Parathyroid adenoma (tissue), 2 donors: Measurements from ENCODE around the gene TOX3.

Source experiments
- H2AFZ ChIP-seq: fragments of 300-600 bp; sonication (generic); one replicate; pipeline ENCODE4 v1.7.0; 2017; ENCODE audit warnings: antibody characterized with exemption, mild to moderate bottlenecking
- H3K27ac ChIP-seq: fragments of 300-600 bp; sonication (generic); one replicate; pipeline ENCODE4 v1.7.0; 2017
- H3K27me3 ChIP-seq: fragments of 300-600 bp; sonication (generic); one replicate; pipeline ENCODE4 v1.7.0; 2017; ENCODE audit warnings: low read length; ENCODE audit not compliant: control insufficient read depth, insufficient read depth
- H3K36me3 ChIP-seq: fragments of 300-600 bp; sonication (generic); one replicate; pipeline ENCODE4 v1.7.0; 2017; ENCODE audit warnings: low read length; ENCODE audit not compliant: control insufficient read depth, insufficient read depth
- H3K4me1 ChIP-seq: fragments of 300-600 bp; sonication (generic); one replicate; pipeline ENCODE4 v1.7.0; 2017; ENCODE audit warnings: control low read depth
- H3K4me2 ChIP-seq: fragments of 300-600 bp; sonication (generic); one replicate; pipeline ENCODE4 v1.7.0; 2017; ENCODE audit warnings: low read length
- H3K4me3 ChIP-seq: fragments of 300-600 bp; sonication (generic); one replicate; pipeline ENCODE4 v1.7.0; 2017; ENCODE audit warnings: low read depth, low read length
- H3K79me2 ChIP-seq: fragments of 300-600 bp; sonication (generic); one replicate; pipeline ENCODE4 v1.7.0; 2017; ENCODE audit warnings: control low read depth
- H3K9ac ChIP-seq: fragments of 300-600 bp; sonication (generic); one replicate; pipeline ENCODE4 v1.7.0; 2017; ENCODE audit warnings: mild to moderate bottlenecking
- H3K9me3 ChIP-seq: fragments of 300-600 bp; sonication (generic); one replicate; pipeline ENCODE4 v1.7.0; 2017; ENCODE audit warnings: low read length; ENCODE audit not compliant: control insufficient read depth
- TF ChIP-seq, protein P1 (sequence below): fragments of 300-600 bp; sonication (generic); IDR thresholded peaks from one replicate; pipeline ENCODE4 v1.7.0; 2017; ENCODE audit warnings: antibody characterized with exemption, mild to moderate bottlenecking
- donor health status: primary hyperparathyroidism.

Gene TOX3

DNA sequence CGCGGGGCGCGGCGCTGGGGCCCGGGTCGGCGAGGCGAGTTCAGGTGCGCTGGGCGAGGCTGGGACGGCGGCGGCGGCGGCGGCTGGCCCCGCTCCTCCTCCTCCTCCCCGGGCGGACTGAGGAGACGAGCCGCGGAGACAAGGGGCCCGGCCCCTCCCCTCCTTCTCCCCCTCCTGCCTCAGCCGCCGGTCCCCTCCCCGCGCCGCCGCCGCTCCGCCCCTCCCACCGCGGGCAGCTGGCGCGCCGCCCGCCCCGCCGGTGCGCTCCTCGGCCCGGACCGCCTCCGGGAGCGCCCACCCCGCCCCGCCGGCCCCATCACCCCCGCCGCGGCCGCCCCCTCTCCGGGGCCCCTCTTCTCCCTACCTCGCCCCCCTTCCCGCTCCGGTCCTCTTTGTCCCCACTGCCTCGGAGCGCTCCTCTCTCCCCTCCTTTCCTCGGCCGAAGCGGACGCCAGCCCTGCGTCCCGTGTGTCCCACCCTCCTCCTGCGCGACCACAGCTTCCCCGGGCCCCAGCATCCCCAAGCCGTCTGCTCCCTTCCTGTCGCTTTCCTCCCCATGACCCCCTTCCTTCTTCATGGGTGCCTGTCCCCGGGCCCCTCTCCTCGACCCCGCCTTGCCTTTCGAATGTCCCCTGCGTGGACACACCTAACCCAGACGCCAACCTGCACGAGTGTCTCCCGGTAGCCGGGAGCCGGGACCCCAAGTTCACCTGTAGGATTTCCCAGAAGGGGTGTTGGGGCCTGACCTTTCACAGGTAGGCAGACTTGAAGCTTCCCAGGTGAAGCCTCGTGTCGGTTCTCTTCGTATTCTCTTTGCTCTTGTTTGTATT lies at the start of gene TOX3:
Gene TOX3, minus strand, starts transcription at position 140 of the 830 bp plus-strand sequence. CDS start 420 bp downstream, outside the sequence.
- Histone ChIP-seq H3K27me3 (no peaks in the 10 kb centered on the region), H3K4me3 (peak within 1 kb of the TSS; percentile 17), H3K9ac (no peak within 1 kb of the TSS)

DNA sequence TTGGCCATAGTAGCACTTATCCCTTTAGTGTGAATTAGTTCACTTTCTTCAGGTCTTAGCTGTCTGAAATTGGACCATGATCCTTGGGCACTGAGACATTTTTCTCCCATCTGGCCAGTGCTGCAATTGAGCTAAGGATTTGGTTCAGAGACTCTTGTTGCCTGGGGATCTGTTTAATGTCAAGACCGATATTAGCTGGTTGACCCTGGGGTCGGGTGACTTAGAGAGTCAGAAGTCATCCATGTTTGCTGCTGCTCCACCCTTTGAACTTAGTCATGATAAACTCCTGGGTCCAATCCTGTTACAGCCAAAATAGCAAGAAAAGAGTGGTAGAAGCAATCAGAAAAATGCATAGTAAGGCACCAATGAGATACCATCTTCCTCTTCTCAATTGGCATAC lies 45.8 kb upstream of the TOX3 start:
- TF ChIP-seq, protein P1, sequence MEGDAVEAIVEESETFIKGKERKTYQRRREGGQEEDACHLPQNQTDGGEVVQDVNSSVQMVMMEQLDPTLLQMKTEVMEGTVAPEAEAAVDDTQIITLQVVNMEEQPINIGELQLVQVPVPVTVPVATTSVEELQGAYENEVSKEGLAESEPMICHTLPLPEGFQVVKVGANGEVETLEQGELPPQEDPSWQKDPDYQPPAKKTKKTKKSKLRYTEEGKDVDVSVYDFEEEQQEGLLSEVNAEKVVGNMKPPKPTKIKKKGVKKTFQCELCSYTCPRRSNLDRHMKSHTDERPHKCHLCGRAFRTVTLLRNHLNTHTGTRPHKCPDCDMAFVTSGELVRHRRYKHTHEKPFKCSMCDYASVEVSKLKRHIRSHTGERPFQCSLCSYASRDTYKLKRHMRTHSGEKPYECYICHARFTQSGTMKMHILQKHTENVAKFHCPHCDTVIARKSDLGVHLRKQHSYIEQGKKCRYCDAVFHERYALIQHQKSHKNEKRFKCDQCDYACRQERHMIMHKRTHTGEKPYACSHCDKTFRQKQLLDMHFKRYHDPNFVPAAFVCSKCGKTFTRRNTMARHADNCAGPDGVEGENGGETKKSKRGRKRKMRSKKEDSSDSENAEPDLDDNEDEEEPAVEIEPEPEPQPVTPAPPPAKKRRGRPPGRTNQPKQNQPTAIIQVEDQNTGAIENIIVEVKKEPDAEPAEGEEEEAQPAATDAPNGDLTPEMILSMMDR: no peak
- Histone ChIP-seq H3K4me2 (no peak overlapping the region), H3K4me1 (no peaks in the 10 kb centered on the region), H3K79me2 (no peaks in the 10 kb centered on the region), H3K9ac (no peak overlapping the region), H3K27ac (no peak overlapping the region), H3K9me3 (no peaks in the 10 kb centered on the region), H3K36me3 (no peaks in the 10 kb centered on the region), H3K27me3 (no peaks in the 10 kb centered on the region), H2AFZ (no peak overlapping the region), H3K4me3 (no peak overlapping the region)

More for the DNA sequence above, at the start of gene TOX3:
- peak within 1 kb of the TSS; percentile 69 for H3K4me2 ChIP-seq
- no peaks in the 10 kb centered on the region for H3K9me3 ChIP-seq
- no peak within 1 kb of the TSS for H3K27ac ChIP-seq
- H3K79me2 ChIP-seq: no peaks in the 10 kb centered on the region
- H3K36me3 ChIP-seq: no peaks in the 10 kb centered on the region
- peak within 1 kb of the TSS; percentile 51 for H2AFZ ChIP-seq
- H3K4me1 ChIP-seq: no peaks in the 10 kb centered on the region
- TF ChIP-seq, protein P1: no peak

DNA sequence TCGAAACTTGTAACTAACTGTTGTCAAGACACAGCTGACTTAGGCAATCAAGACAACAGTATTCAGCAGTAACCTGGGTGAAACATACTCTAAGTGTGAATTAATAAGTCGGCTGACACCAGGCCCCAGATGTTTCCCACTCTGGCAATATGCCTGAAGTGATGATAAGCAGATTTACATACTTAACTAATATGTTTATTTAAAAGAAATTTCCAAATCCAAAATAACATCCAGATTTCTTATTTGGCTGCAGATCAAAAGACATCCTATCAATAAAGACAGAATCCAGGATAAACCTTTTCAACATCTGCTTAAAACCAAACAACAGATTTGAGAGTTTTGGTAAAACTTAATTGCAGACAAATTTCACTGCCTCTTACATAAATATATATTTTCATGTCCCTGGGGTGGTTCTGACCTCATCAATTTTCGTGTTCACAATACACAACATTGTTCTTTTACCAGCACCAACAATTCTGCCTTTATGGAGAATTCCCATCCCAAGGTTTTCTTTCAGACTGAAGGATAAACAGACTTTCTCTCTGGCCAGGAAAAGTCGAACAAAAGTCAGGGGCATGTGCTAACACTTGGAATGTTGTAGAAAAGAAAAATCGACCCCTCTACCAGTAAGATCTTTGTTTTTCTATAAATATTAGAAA lies 45.1 kb upstream of the TOX3 start:
- H2AFZ ChIP-seq: no peak overlapping the region
- H3K9ac ChIP-seq: no peak overlapping the region
- TF ChIP-seq, protein P1: no peak
- no peaks in the 10 kb centered on the region for H3K36me3 ChIP-seq
- no peak overlapping the region for H3K4me3 ChIP-seq
- H3K9me3 ChIP-seq: no peaks in the 10 kb centered on the region
- no peaks in the 10 kb centered on the region for H3K4me1 ChIP-seq
- H3K79me2 ChIP-seq: no peaks in the 10 kb centered on the region
- no peak overlapping the region for H3K27ac ChIP-seq
- H3K27me3 ChIP-seq: no peaks in the 10 kb centered on the region
- H3K4me2 ChIP-seq: no peak overlapping the region

DNA sequence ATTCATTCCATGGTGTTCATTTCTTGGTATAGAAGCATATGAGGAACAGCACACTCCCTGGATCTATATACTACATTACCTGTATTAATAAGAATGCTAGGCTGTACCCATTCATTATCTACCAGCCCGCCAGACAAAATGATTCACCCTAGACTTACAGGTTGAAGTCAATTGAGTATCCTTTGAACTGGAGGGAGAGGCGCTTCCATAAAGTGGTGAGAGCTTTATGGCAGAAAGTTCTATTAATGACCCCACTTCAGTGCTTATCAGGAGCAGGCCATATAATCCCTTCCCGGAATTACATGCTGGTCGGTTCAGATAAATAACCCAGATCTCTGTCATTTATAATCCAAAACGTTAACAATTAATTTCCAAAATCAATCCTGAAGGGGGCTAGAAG lies 44.5 kb upstream of the TOX3 start:
- no peak overlapping the region for H2AFZ ChIP-seq
- no peak overlapping the region for H3K4me3 ChIP-seq
- no peak overlapping the region for H3K9ac ChIP-seq
- H3K27me3 ChIP-seq: no peaks in the 10 kb centered on the region
- no peak overlapping the region for H3K27ac ChIP-seq
- TF ChIP-seq, protein P1: no peak
- H3K9me3 ChIP-seq: no peaks in the 10 kb centered on the region
- no peaks in the 10 kb centered on the region for H3K36me3 ChIP-seq
- no peak overlapping the region for H3K4me2 ChIP-seq
- H3K79me2 ChIP-seq: no peaks in the 10 kb centered on the region
- no peaks in the 10 kb centered on the region for H3K4me1 ChIP-seq
